Sigmoid colon (tissue), 7 donors: ENCODE measurements around the gene LEMD1. TPM values are rescaled to one million over a fixed set of nuclear protein-coding genes. Genes with fewer than 3 reads are reported as not detected.

Experiments
- DNase-seq: peaks from one replicate; pipeline ENCODE4 v3.0.0-alpha.2; 2019
- H3K27ac ChIP-seq, 4 donors: fragments of 200-600 bp; sonication (generic); one replicate each; pipeline ENCODE4 v1.5.1; 2016 to 2019; ENCODE audit warnings: mild to moderate bottlenecking in 1 of 4
- H3K27me3 ChIP-seq, 3 donors: fragments of 200-600 bp; sonication (generic); one replicate each; pipeline ENCODE4 v1.5.1; 2019; ENCODE audit warnings: mild to moderate bottlenecking in 1 of 3
- H3K36me3 ChIP-seq, 4 donors: fragments of 200-600 bp; sonication (generic); one replicate each; pipeline ENCODE4 v1.5.1; 2016 to 2019
- H3K4me1 ChIP-seq, 4 donors: fragments of 200-600 bp; sonication (generic); one replicate each; pipeline ENCODE4 v1.5.1; 2017 to 2019
- H3K4me3 ChIP-seq, 4 donors: fragments of 200-600 bp; sonication (generic); one replicate each; pipeline ENCODE4 v1.5.1; 2017 to 2019; ENCODE audit warnings: mild to moderate bottlenecking in 2 of 4, moderate library complexity in 1 of 4
- H3K9me3 ChIP-seq, 4 donors: fragments of 200-600 bp in 3 of 4; sonication (generic) in 3 of 4; one replicate each; pipeline versions ENCODE4 v1.5.1 to v1.6.1; 2013 to 2019
- EP300 ChIP-seq, 4 donors: sonication (generic); formaldehyde crosslinking; IDR thresholded peaks; one replicate each; pipeline ENCODE4 v1.6.1; 2017; ENCODE audit warnings: antibody characterized with exemption in 4 of 4
- POLR2A ChIP-seq, 2 donors: fragments of 450-650 bp; IDR thresholded peaks; one replicate each; pipeline ENCODE4 v1.6.1; 2016; ENCODE audit warnings: antibody characterized with exemption in 2 of 2, mild to moderate bottlenecking in 2 of 2, moderate library complexity in 2 of 2
- POLR2AphosphoS5 ChIP-seq, 4 donors: sonication (generic); formaldehyde crosslinking; IDR thresholded peaks; one replicate each; pipeline ENCODE4 v1.6.1; 2017; ENCODE audit warnings: antibody characterized with exemption in 4 of 4
- WGBS, 2 donors: extraction: QIAGEN DNeasy Blood & Tissue Kit; methylation state at CpG; one replicate each; pipeline ENCODE4 v1.1.7; 2013; 5-methylcytosine and 5-hydroxymethylcytosine counted together
- intact Hi-C: fragments of 100-400 bp; cut with DNase I; formaldehyde crosslinking; loops from one replicate; pipeline ENCODE4 v1.15.1; 2023
- polyA plus RNA-seq, 3 donors: library from polyadenylated mRNA; stranded (reverse); fragments of 200-250 nt; gene quantifications; one replicate each; pipeline ENCODE4 v1.2.3, GENCODE V29; 2013
- total RNA-seq, 4 donors: library from RNA; depleted of rRNA; stranded (reverse); fragments of >200 nt; gene quantifications; one replicate each; pipeline ENCODE4 v1.1.0, GENCODE V29; 2016
- TF ChIP-seq, protein P1 (sequence below), 4 experiments: fragments of 450-650 bp in 3 of 4; fragments of 200-600 bp in 1 of 4; IDR thresholded peaks; one replicate each; pipeline ENCODE4 v1.5.1; 2016 to 2019; ENCODE audit warnings: antibody characterized with exemption in 4 of 4, mild to moderate bottlenecking in 3 of 4, moderate library complexity in 2 of 4
- donor health status: healthy with polysubstance abuse.
- donor health status: Bipolar disorder and iron deficiency.
- donor health status: healthy.

LEMD1 gene
- total and polyA plus RNA-seq, 7 donors = 0.34 TPM; not detected in 6

DNA sequence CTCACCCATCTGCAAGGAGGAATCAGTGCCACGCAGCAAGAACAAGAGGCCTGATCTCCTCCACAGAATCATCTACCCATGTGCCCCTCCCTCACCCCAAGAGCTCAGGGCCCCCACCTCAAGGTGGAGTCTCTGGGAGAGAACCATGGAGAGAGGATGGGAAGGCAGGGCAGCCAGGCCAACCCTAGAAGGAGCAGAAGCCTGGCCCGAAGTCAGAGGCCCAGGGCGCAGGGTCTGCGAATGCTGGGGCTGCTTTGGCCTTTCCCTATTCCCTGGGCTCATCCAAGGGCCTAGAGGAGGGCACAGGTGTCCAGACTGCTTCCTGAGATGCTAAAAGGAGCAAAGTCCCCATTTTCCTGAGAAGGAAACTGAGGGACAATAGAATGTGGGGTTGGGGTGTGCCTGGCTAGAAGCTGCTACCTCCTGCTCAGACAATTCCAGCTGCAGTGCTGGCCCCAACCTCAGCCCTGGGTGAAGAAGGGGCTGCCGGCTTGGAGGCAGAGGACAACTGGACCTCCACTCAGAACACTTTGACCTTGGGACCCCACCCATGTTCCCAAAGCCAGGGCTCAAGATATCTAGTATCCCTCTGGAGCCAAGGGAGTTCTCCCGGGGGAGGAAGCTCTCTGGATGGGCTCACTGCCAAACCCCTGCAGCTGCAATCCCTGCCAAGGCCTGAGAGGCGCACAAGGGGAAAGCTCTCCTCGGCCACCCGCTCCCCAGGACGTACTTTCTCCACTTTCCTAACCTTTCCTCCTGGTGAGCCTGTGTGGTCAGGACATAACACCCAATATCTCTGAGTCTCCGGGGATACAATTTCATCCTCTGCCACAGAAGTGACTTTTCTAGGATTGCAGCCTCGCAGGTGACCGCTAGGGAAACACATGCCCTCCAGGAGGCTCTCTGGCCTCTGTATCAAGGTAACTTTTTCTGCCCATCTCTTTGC, 16.6 kb upstream of the LEMD1 start:
- TF ChIP-seq, protein P1, sequence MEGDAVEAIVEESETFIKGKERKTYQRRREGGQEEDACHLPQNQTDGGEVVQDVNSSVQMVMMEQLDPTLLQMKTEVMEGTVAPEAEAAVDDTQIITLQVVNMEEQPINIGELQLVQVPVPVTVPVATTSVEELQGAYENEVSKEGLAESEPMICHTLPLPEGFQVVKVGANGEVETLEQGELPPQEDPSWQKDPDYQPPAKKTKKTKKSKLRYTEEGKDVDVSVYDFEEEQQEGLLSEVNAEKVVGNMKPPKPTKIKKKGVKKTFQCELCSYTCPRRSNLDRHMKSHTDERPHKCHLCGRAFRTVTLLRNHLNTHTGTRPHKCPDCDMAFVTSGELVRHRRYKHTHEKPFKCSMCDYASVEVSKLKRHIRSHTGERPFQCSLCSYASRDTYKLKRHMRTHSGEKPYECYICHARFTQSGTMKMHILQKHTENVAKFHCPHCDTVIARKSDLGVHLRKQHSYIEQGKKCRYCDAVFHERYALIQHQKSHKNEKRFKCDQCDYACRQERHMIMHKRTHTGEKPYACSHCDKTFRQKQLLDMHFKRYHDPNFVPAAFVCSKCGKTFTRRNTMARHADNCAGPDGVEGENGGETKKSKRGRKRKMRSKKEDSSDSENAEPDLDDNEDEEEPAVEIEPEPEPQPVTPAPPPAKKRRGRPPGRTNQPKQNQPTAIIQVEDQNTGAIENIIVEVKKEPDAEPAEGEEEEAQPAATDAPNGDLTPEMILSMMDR (IDR thresholded peaks at IDR 0.05) = peak; percentile 56 to 91 (median 63)
- TF ChIP-seq POLR2A (IDR thresholded peaks at IDR 0.05) = no peak
- H3K4me3 ChIP-seq = no peak overlapping the region
- WGBS, 2 donors = 41 to 58% methylated on average over 13 of the region's 13 CpGs
- H3K27me3 ChIP-seq = peaks cover 0 to 25% (median 0%) of the 10 kb centered on the region in 3 donors
- H3K9me3 ChIP-seq = no peaks in the 10 kb centered on the region
- no peak overlapping the region for H3K27ac ChIP-seq
- no peaks in the 10 kb centered on the region for H3K36me3 ChIP-seq
- intact Hi-C loops = loop anchor here (5.0 kb wide), 1 partner anchor 86 kb away; no protein-coding TSS in a partner anchor
- peaks cover 0 to 20% (median 12%) of the 10 kb centered on the region in 4 donors for H3K4me1 ChIP-seq
- DNase-seq = peak; percentile 93

DNA sequence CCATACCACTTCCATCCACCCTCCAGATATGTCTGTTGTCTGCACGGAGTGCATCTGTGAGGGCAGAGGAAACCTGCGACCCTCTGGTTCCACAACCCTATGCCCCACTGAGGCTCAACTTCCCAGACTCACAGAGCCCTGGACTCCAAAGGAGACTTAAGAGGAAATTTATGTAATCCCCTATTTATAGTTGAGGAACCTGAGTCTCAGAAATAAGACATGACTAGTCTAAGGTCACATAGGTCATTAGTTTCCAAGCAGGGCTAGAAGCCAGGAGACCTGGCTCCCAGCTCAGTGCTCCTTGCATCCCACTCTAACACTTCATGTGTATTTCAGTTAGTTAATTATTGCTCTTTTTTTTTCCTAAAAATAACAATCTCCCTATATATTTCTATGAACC, 15.7 kb upstream of the LEMD1 start:
- H3K36me3 ChIP-seq = no peaks in the 10 kb centered on the region
- 92 to 94% methylated on average over 2 of the region's 2 CpGs for WGBS, 2 donors
- peaks cover 0 to 25% (median 0%) of the 10 kb centered on the region in 3 donors for H3K27me3 ChIP-seq
- H3K27ac ChIP-seq = no peak overlapping the region
- H3K9me3 ChIP-seq = no peaks in the 10 kb centered on the region
- intact Hi-C loops = loop anchor here (5.0 kb wide), 1 partner anchor 85 kb away; no protein-coding TSS in a partner anchor
- no peak overlapping the region for H3K4me3 ChIP-seq
- H3K4me1 ChIP-seq = peaks cover 0 to 20% (median 12%) of the 10 kb centered on the region in 4 donors
- TF ChIP-seq POLR2A (IDR thresholded peaks at IDR 0.05) (no peak), POLR2AphosphoS5 (IDR thresholded peaks at IDR 0.05) (no peak), EP300 (IDR thresholded peaks at IDR 0.05) (no peak)
- TF ChIP-seq, protein P1 (IDR thresholded peaks at IDR 0.05) = no peak
- DNase-seq = no peak

DNA sequence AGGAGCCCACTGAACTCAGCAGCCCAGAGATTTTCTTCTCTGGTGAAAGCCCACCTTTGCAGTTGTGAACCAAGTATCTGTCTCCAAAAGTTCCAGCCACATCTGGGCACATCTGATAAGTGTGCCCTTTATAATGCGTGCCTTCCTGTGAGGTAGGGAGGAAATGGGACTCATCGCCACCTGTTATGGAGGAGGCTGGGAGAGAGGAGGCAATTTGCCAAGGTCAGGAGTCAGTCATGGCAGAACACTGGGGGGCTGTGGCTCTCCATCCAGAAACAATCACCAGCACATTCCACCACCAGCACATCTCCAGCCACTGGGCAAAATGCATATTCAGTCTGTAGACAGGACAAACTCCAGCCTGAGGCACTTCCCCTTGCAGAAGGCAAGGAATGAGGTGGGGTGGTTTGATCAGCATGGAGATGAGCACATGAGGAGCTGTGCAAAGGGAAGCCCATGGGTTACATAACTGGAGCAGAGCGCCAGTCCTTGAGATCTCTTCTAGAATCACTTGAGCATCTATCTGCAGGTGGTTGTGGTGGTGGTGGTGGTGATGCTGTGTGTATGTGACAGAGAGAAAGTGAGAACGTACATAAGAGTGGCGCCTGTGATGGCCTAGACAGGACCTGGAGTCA, 15.0 kb upstream of the LEMD1 start:
- TF ChIP-seq POLR2A (IDR thresholded peaks at IDR 0.05) (no peak), EP300 (IDR thresholded peaks at IDR 0.05) (no peak), POLR2AphosphoS5 (IDR thresholded peaks at IDR 0.05) (no peak)
- TF ChIP-seq, protein P1 (IDR thresholded peaks at IDR 0.05) = no peak
- Histone ChIP-seq H3K27ac (no peak overlapping the region), H3K9me3 (no peaks in the 10 kb centered on the region), H3K36me3 (no peaks in the 10 kb centered on the region), H3K4me1 (peaks cover 0 to 20% (median 12%) of the 10 kb centered on the region in 4 donors), H3K27me3 (peaks cover 0 to 25% (median 0%) of the 10 kb centered on the region in 3 donors), H3K4me3 (no peak overlapping the region)
- intact Hi-C loops = loop anchor here (5.0 kb wide), 1 partner anchor 85 kb away; no protein-coding TSS in a partner anchor
- WGBS, 2 donors = 86 to 88% methylated on average over 5 of the region's 5 CpGs
- no peak for DNase-seq

DNA sequence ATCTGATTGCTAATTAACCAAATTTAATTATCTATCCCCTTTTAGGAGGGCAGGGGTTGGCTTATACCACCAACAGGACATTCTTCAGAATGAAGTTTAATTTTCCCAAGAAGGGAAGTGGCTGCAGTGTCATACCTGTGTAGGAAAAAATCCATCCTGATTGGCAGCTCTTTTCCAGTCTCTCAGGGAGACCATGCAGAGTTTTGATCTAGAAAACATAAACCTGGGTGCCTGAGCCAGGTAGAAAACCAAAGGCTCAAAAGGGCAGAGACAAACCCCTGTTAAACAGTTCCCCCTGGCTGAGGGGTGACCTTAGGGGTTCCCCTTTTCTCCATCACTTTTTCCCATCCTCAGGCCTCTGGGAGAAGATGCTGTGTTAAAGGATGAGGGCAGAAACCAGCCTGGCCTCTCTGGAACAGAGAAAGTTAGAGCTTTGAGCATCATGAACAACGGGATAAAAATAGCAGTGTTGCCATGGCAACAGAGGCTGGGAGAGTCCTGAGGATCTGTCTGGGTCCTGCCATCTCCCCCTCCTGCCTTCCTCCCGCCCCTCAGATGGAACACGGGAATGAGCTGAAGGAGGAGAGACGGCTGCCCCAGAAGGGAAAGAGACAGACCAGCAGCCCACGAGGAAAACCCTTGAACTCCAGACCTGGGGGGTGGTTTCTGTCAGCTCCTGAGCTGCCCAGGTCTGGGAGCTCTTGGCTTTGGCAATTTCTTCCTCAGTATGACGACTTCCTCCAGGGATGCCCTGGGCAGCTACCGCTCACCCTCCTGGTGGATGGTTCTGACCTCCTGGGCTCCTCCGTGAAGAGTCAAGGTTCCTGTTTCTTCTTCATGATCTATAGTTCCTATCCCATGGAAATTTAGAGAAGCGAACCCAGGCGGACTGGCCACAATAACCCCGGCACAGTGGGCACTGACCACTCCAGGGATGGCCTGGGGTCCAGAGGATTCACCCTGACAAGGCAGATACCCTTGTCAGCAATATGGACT, 14.0 kb upstream of the LEMD1 start:
- intact Hi-C loops = loop anchor here (5.0 kb wide), 1 partner anchor 84 kb away; no protein-coding TSS in a partner anchor
- 73 to 74% methylated on average over 11 of the region's 11 CpGs for WGBS, 2 donors
- Histone ChIP-seq H3K4me3 (no peak overlapping the region), H3K9me3 (no peaks in the 10 kb centered on the region), H3K27ac (no peak overlapping the region), H3K4me1 (peaks cover 0 to 17% (median 15%) of the 10 kb centered on the region in 4 donors), H3K27me3 (peaks cover 0 to 25% (median 0%) of the 10 kb centered on the region in 3 donors), H3K36me3 (no peaks in the 10 kb centered on the region)
- TF ChIP-seq EP300 (IDR thresholded peaks at IDR 0.05) = no peak
- no peak for DNase-seq
